ENCODE measurements around the gene EPHB1.
"Not testable (repeated sequence)": the region's sequence is repeated elsewhere in the genome, so short reads cannot be mapped to it uniquely, and the experiment has no call there.

The EPHB1 gene

DNA sequence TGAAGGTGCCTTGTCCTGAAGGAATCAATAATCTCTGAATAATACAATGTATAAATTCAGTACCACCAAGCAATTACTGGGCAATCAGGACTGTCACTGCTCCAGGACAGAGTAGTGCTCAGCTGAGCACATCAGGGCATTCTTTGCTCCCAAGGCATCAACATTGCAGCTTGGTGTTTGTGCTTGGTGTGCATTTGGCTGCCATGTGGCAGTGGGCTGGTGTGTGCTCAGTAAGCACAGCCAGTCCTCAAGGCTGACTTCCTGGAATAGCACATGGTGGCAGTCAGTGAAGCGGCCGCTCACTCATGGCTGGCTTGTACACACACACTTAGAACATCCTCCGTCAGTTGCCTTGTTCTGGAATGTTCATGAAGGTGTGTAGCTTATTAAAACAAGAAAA lies 217.0 kb downstream of the EPHB1 start:
- no peak for DNase-seq

GRCh38 chr3:135013206-135013605 lies 218.1 kb downstream of the EPHB1 start:
- DNase-seq: no peak

DNA sequence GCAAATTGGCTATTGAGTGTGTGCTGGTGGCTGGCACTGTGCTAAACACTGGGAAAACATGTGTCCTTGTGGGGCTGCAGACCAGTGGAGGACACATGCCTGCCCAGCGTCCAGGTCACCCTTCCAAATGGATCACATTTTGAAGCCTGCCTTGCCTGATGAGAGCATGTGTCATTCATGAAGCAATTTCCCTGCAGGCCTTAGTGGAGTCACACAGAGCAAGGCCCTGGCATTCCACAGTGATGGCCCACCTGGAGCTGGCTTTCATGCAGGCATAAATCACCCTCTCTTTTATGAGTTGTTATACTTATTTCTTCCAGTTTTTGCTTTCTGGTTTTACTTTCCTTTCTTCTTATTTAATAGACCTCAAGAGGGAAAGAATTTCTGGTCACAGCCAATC lies 219.5 kb downstream of the EPHB1 start:
- no peak for DNase-seq

- DNase-seq: no peak
Measured at GRCh38 chr3:135017003-135017893, 222.2 kb downstream of the EPHB1 start.

GRCh38 chr3:135018149-135018923 lies 223.3 kb downstream of the EPHB1 start:
- DNase-seq: no peak

DNA sequence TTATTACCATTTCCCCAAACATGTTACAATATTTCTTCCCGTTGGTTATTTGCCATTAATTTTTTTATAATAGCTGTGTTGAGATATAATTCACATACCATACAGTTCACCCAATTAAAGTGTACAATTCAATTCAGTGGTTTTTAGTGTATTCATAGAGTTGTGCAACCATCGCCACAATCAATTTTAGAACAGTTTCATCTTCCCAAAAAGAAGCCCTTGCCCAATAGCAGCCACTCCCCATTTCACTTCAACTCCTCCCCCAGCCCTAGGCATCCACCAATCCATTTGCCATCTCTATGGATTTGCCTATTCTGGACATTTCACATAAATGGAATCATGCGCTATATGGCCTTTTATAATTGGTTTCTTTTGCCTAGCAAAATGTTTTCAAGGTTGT lies 225.1 kb downstream of the EPHB1 start:
- DNase-seq: no peak

- DNase-seq: no peak
Measured at GRCh38 chr3:135023996-135024658, 229.1 kb downstream of the EPHB1 start.

GRCh38 chr3:135030768-135031615 lies 235.9 kb downstream of the EPHB1 start:
- not testable (repeated sequence) for DNase-seq

GRCh38 chr3:135033737-135034136 lies 238.7 kb downstream of the EPHB1 start:
- DNase-seq: no peak

DNA sequence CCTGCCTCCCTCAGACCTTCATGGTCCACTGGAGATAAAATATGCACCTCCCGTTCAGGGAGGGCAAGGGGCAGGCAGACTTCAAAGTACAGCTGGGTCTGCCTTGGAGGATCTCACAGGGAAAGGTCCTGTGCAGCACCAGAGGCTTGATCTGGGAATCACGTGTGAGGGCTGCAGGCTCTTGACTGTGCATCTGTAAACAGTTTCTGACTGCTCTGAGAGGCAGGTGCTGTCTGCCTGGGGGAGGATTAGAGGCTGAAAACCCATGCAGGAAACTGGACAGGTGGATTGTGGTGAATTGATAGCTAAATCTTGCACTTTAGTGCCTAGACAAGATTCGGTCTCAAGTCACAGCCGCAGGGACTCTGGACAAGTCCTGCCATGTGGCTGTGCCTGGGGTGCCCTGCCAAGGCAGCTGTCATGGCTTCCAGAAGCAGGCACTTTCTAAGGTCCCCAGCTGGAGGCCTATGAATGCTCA lies 239.3 kb downstream of the EPHB1 start:
- DNase-seq: no peak

DNA sequence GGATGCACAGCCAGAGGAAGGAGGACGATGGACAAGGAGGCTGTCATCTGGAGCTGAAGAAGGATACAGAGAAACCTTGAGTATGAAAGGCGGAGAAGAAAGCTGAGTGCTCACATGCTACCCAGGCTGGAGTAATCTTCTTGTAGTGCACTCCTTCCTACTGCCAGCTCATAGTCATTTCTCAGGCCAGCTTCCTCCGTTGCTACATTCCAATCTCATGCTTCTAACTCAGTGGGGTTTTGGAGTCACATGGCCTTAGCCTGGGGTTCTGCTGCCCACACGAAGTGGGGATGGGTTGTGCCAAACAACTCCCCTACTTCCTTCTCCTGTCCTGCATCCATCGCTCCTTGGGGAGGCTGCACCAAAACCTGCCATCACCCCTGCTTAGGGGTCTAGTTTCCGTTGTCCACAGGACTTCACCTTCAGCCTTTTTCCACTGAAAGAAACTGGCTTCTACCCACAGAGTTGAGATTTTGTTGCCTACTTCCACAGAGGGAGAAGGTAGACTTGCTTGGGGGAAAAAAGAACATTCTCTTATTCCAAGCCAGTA lies 239.9 kb downstream of the EPHB1 start:
- DNase-seq: no peak

DNA sequence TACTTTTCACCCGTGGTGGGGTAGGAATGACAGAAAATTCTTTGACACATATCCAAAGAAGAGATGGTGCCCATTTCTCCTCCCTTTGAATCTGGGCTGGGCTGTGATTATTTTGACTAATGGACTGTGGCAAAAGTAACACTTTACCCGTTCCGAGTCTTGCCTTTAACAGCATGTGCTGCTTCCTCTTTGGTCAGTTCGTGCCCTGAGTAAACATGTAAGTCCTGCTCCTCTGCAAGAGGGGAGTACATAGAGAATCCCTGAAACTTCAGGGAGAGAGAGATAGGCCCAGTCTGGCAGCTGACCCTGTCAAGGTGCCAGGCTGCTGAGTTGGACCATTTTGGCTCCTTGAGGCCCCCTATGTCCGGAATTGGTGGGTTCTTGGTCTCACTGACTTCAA lies 243.1 kb downstream of the EPHB1 start:
- DNase-seq: no peak

DNA sequence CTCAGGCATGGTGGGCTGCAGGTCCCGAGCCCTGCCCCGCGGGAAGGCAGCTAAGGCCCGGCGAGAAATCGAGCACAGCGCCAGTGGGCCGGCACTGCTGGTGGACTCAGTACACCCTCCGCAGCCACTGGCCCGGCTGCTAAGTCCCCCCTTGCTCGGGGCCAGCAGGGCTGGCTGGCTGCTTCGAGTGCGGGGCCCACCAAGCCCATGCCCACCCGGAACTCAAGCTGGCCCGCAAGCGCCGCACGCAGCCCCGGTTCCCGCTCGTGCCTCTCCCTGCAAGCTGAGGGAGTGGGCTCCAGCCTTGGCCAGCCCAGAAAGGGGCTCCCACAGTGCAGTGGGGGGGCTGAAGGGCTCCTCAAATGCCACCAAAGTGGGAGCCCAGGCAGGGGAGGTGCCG lies 244.5 kb downstream of the EPHB1 start:
- DNase-seq: not testable (repeated sequence)

DNA sequence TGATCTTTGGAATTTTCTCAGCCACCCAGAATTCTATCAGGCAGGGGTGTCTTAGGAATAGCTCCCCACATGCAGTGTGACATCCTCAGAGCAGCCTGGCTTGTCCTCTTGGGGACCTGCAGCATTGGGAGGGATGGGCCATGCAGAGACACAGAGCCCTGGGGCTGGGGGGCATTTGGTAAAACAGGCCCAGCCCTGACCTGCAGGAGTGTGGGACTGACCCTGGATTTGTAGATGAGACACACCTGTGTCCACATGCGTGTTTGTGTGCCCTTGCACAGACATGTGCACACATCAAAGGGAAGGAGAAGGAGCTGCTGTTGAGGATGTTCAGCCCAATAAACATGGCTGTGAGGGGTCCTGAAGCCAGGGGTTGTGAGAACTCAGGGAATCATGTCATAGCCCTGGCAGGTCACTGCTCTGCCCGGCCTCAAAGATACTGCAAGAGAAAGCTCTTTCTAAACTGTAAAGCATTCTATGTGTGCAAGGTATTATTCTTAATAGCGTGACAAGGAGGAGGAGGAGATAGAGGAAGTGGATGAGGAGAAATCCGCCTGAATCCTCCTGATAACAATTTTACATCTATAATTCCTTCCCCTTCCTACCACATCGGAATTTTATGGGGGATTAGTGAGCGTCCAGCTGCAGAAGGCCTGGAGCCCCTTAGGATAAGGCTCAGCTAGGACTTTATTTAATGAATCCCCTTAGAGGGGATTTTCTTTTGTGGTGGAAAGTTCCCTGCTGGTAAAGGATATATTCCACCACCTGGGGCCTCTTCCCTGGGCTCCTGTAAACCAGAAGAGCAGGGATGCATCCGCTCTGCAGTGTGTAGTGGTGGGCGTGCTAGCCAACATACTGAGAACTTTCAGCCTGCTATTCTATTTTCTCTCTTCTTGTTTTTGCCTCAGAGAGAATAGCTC lies 245.5 kb downstream of the EPHB1 start:
- DNase-seq: no peak

DNA sequence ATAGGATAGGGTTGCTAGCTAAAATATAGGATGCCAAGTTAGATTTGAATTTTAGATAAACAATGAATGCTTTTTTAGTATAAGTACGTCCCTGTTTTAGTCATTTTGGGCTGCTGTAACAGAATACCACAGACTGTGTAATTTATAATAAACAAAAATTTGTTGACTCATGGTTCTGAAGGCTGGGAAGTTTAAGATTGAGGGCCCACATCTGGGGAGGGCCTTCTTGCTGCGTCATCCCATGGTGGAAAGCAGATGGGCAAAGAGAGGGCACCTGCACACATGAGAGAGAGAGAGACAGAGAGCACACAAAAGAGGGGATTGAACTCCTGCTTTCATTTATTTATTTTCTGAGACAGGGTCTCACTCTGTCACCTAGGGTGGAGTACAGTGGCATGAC lies 246.5 kb downstream of the EPHB1 start:
- DNase-seq: no peak

DNA sequence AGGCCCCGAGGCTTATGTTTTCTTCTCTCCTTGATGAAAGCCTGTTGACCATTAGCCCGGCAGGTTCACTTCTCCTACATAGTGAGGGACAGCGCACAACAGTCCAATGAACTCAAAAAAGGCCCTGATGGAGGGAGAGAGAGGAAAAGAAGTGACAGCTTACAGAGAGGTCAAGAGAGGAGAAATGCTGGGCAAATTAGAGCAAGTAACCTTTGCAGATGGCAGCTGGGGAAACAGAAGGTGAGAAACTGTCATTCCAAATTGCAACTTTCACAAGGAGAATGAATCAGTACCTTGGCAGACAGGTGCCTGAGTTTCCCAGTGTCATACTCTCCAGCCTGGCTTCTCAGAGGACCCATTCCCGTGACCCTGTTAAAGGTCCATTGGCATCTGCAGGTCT lies 252.0 kb downstream of the EPHB1 start:
- DNase-seq: no peak

DNA sequence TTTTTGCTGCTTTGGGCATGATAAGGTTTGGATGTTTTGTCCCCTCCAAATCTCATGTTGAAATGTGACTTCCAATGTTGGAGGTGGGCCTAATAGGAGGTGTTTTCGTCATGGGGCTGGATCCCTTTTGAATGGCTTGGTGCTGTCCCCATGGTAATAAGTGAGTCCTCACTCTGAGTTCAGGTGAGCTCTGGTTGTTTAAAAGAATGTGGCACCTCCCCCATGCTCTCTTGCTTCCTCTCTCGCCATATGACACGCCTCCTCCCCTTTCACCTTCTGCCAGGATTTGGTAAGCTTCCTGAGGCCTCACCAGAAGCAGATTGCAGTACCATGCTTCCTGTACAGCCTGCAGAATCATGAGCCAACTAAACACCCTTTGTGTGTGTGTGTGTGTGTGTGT lies 255.5 kb downstream of the EPHB1 start:
- DNase-seq: no peak

- DNase-seq: no peak
Measured at GRCh38 chr3:135051409-135051973, 256.4 kb downstream of the EPHB1 start.

DNA sequence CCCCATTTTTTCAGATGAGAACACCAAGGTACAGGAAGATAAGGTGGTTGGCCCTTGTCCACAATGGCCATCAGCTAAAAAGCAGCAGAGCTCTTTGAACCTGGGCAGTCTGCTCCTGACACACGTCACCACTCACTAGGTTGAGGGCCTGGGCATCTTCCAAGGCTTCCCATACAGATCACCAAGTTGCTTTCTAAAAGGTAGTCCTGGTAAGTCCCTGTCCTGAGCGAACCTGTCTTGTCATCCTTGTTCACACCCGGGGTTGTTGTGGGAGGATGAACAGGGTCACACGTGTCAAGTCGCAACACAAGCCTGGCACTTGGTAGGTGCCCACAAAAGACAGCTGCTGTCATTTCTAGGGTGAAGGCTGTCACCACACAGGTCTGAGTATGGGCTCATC lies 260.4 kb downstream of the EPHB1 start:
- no peak for DNase-seq

- no peak for DNase-seq
Measured at GRCh38 chr3:135056084-135056730, 261.1 kb downstream of the EPHB1 start.

Data from activated gamma-delta T cell (primary cell).